ENCODE data around the gene ENTR1. TPM values are rescaled to one million over a fixed set of nuclear protein-coding genes. Genes with fewer than 3 reads are reported as not detected.

Gene ENTR1
- total and polyA plus RNA-seq, 2 of the 13 experiments (the other 11 are each of a cell fraction or from before 2014, with no cell fraction given): 70.1 to 76.4 TPM

GRCh38 chr9:136363106-136363948 is 47.1 kb downstream of the ENTR1 start, which contains the start of gene DNLZ (continued):
- TF ChIP-seq, protein P1, sequence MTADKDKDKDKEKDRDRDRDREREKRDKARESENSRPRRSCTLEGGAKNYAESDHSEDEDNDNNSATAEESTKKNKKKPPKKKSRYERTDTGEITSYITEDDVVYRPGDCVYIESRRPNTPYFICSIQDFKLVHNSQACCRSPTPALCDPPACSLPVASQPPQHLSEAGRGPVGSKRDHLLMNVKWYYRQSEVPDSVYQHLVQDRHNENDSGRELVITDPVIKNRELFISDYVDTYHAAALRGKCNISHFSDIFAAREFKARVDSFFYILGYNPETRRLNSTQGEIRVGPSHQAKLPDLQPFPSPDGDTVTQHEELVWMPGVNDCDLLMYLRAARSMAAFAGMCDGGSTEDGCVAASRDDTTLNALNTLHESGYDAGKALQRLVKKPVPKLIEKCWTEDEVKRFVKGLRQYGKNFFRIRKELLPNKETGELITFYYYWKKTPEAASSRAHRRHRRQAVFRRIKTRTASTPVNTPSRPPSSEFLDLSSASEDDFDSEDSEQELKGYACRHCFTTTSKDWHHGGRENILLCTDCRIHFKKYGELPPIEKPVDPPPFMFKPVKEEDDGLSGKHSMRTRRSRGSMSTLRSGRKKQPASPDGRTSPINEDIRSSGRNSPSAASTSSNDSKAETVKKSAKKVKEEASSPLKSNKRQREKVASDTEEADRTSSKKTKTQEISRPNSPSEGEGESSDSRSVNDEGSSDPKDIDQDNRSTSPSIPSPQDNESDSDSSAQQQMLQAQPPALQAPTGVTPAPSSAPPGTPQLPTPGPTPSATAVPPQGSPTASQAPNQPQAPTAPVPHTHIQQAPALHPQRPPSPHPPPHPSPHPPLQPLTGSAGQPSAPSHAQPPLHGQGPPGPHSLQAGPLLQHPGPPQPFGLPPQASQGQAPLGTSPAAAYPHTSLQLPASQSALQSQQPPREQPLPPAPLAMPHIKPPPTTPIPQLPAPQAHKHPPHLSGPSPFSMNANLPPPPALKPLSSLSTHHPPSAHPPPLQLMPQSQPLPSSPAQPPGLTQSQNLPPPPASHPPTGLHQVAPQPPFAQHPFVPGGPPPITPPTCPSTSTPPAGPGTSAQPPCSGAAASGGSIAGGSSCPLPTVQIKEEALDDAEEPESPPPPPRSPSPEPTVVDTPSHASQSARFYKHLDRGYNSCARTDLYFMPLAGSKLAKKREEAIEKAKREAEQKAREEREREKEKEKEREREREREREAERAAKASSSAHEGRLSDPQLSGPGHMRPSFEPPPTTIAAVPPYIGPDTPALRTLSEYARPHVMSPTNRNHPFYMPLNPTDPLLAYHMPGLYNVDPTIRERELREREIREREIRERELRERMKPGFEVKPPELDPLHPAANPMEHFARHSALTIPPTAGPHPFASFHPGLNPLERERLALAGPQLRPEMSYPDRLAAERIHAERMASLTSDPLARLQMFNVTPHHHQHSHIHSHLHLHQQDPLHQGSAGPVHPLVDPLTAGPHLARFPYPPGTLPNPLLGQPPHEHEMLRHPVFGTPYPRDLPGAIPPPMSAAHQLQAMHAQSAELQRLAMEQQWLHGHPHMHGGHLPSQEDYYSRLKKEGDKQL (CRISPR knock-in tag; IDR thresholded peaks at IDR 0.05; ENCODE audit: low read depth): no peak
- peak; percentile 44; the same call in 1 of the 2 replicates for TF ChIP-seq IRF1 (CRISPR knock-in tag; IDR thresholded peaks at IDR 0.05; ENCODE audit: low read depth)
- TF ChIP-seq ZNF292 (CRISPR knock-in tag; IDR thresholded peaks at IDR 0.05; ENCODE audit: borderline replicate concordance, low read depth): no peak
- peak; percentile 28; the same call in 1 of the 2 replicates for TF ChIP-seq BCL6 (CRISPR knock-in tag; IDR thresholded peaks at IDR 0.05)
- TF ChIP-seq, protein P2, sequence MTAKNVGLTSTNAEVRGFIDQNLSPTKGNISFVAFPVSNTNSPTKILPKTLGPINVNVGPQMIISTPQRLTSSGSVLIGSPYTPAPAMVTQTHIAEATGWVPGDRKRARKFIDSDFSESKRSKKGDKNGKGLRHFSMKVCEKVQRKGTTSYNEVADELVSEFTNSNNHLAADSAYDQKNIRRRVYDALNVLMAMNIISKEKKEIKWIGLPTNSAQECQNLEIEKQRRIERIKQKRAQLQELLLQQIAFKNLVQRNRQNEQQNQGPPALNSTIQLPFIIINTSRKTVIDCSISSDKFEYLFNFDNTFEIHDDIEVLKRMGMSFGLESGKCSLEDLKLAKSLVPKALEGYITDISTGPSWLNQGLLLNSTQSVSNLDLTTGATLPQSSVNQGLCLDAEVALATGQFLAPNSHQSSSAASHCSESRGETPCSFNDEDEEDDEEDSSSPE (CRISPR knock-in tag; IDR thresholded peaks at IDR 0.05): peak; percentile 94
- no peak for TF ChIP-seq ZNF549 (CRISPR knock-in tag; IDR thresholded peaks at IDR 0.05)
- TF ChIP-seq, protein P3, sequence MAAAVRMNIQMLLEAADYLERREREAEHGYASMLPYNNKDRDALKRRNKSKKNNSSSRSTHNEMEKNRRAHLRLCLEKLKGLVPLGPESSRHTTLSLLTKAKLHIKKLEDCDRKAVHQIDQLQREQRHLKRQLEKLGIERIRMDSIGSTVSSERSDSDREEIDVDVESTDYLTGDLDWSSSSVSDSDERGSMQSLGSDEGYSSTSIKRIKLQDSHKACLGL (CRISPR knock-in tag; IDR thresholded peaks at IDR 0.05): peak; percentile 86
- TF ChIP-seq ZMYM3 (CRISPR knock-in tag; IDR thresholded peaks at IDR 0.05): no peak
- TF ChIP-seq ARNT (IDR thresholded peaks at IDR 0.05): no peak
- TF ChIP-seq TARDBP (CRISPR knock-in tag; IDR thresholded peaks at IDR 0.05): peak; percentile 92
- peak; percentile 84 for TF ChIP-seq DMAP1 (CRISPR knock-in tag; IDR thresholded peaks at IDR 0.05)
- TF ChIP-seq ZNF460 (CRISPR knock-in tag; IDR thresholded peaks at IDR 0.05; ENCODE audit: borderline replicate concordance): no peak
- TF ChIP-seq NFIC (IDR thresholded peaks at IDR 0.05; ENCODE audit: low read length): no peak
- 0 out of 2 replicates have a peak, but pooled peaks have one; percentile 45 for TF ChIP-seq ZBTB7A (CRISPR knock-in tag; IDR thresholded peaks at IDR 0.05)
- TF ChIP-seq ZNF724P (CRISPR knock-in tag; IDR thresholded peaks at IDR 0.05; ENCODE audit: borderline replicate concordance): peak; percentile 93
- no peak for TF ChIP-seq HNRNPK (IDR thresholded peaks at IDR 0.05; ENCODE audit: low read depth, low read length, poor library complexity, severe bottlenecking)
- no peak for TF ChIP-seq RFX5 (IDR thresholded peaks at IDR 0.05; ENCODE audit: low read depth, low read length)
- peak; percentile 88 for TF ChIP-seq MXD4 (CRISPR knock-in tag; IDR thresholded peaks at IDR 0.05)
- peak; percentile 29; the same call in 1 of the 2 replicates for TF ChIP-seq ZSCAN20 (CRISPR knock-in tag; IDR thresholded peaks at IDR 0.05; ENCODE audit: borderline replicate concordance)
- no peak for TF ChIP-seq SRSF4 (IDR thresholded peaks at IDR 0.05; ENCODE audit: low read depth, low read length, poor library complexity, severe bottlenecking)
- TF ChIP-seq MTA3 (CRISPR knock-in tag; IDR thresholded peaks at IDR 0.05): no peak
- no peak for TF ChIP-seq ZNF709 (CRISPR knock-in tag; IDR thresholded peaks at IDR 0.05)

All from HepG2 (cell line).